Neural progenitor cell (in vitro differentiated cells): ENCODE data around the gene SLC66A3. TPM values are rescaled to one million over a fixed set of nuclear protein-coding genes. Genes with fewer than 3 reads are reported as not detected.

Source experiments
- DNase-seq: peaks from one replicate; pipeline ENCODE4 v3.0.0-alpha.2; 2016; ENCODE audit warnings: low spot score
- H2AFZ ChIP-seq: fragments of 200-600 bp; sonication (generic); replicated peaks from 2 replicates; pipeline ENCODE4 v1.6.1; 2016; ENCODE audit warnings: antibody characterized with exemption
- H3F3A ChIP-seq: fragments of 200-600 bp; sonication (generic); 2 replicates; pipeline ENCODE4 v1.6.1; 2016; ENCODE audit warnings: antibody characterized with exemption, low read depth
- H3K27ac ChIP-seq: fragments of 200-600 bp; sonication (generic); 2 replicates; pipeline ENCODE4 v1.5.1; 2016; ENCODE audit warnings: mild to moderate bottlenecking
- H3K27me3 ChIP-seq: fragments of 200-600 bp; sonication (generic); 2 replicates; pipeline ENCODE4 v1.6.1; 2016; ENCODE audit warnings: mild to moderate bottlenecking, moderate library complexity
- H3K36me3 ChIP-seq: fragments of 200-600 bp; sonication (generic); 2 replicates; pipeline ENCODE4 v1.5.1; 2016
- H3K4me1 ChIP-seq: fragments of 200-600 bp; sonication (generic); 2 replicates; pipeline ENCODE4 v1.6.1; 2016; ENCODE audit warnings: mixed run types
- H3K4me2 ChIP-seq: fragments of 200-600 bp; sonication (generic); 2 replicates; pipeline ENCODE4 v1.6.1; 2016
- H3K4me3 ChIP-seq: fragments of 200-600 bp; sonication (generic); 2 replicates; pipeline ENCODE4 v1.5.1; 2016
- H3K79me2 ChIP-seq: fragments of 200-600 bp; sonication (generic); 2 replicates; pipeline ENCODE4 v1.6.1; 2016; ENCODE audit warnings: low read depth
- H3K9ac ChIP-seq: fragments of 200-600 bp; sonication (generic); 2 replicates; pipeline ENCODE4 v1.6.1; 2016
- H3K9me3 ChIP-seq: fragments of 200-600 bp; sonication (generic); 2 replicates; pipeline ENCODE4 v1.5.1; 2016; ENCODE audit warnings: low read depth
- H4K20me1 ChIP-seq: fragments of 200-600 bp; sonication (generic); 2 replicates; pipeline ENCODE4 v1.6.1; 2016; ENCODE audit warnings: low read depth
- H3K27ac Mint-ChIP-seq: 3 replicates; pipeline ENCODE4 v1.8.0; 2021; ENCODE audit warnings: mixed read lengths
- H3K27me3 Mint-ChIP-seq: 2 replicates; pipeline ENCODE4 v1.8.0; 2022; ENCODE audit warnings: low read depth, mild to moderate bottlenecking, inconsistent platforms, moderate library complexity, mixed read lengths; ENCODE audit not compliant: insufficient read depth
- H3K36me3 Mint-ChIP-seq: 3 replicates; pipeline ENCODE4 v1.8.0; 2021; ENCODE audit warnings: mixed read lengths
- H3K4me1 Mint-ChIP-seq: 3 replicates; pipeline ENCODE4 v1.8.0; 2021; ENCODE audit warnings: mixed read lengths
- H3K4me3 Mint-ChIP-seq: 3 replicates; pipeline ENCODE4 v1.8.0; 2021; ENCODE audit warnings: mild to moderate bottlenecking, moderate library complexity, mixed read lengths
- H3K9me3 Mint-ChIP-seq: 3 replicates; pipeline ENCODE4 v1.8.0; 2020; ENCODE audit warnings: mixed read lengths
- CTCF ChIP-seq: fragments of 200-600 bp; sonication (generic); IDR thresholded peaks from 2 replicates; pipeline ENCODE4 v1.5.1; 2017; ENCODE audit warnings: antibody characterized with exemption, mild to moderate bottlenecking
- EZH2 ChIP-seq: fragments of 200-600 bp; sonication (generic); IDR thresholded peaks from 2 replicates; pipeline ENCODE4 v1.6.1; 2017; ENCODE audit warnings: antibody characterized with exemption, mild to moderate bottlenecking, moderate library complexity
- EZH2phosphoT487 ChIP-seq: fragments of 200-600 bp; sonication (generic); IDR thresholded peaks from 2 replicates; pipeline ENCODE4 v1.6.1; 2017; ENCODE audit warnings: antibody characterized with exemption
- total RNA-seq: library from RNA; depleted of rRNA; stranded (reverse); fragments of >200 nt; gene quantifications from 2 replicates; pipeline ENCODE4 v1.2.3, GENCODE V29; 2015; ENCODE audit warnings: low replicate concordance

Gene SLC66A3
- total RNA-seq, 1 donor from 2014 or later = 19.3 TPM

GRCh38 chr2:11156396-11157075 lies 1.3 kb downstream of the SLC66A3 start:
- H3K4me1 ChIP-seq = peaks cover 7% of the 10 kb centered on the region
- H3K9me3 ChIP-seq = no peaks in the 10 kb centered on the region
- peaks cover 17% of the 10 kb centered on the region for H3F3A ChIP-seq
- H2AFZ ChIP-seq = no peak overlapping the region
- H3K36me3 Mint-ChIP-seq = no peaks in the 10 kb centered on the region
- no peaks in the 10 kb centered on the region for H3K36me3 ChIP-seq
- no peak overlapping the region for H3K27ac Mint-ChIP-seq
- H3K79me2 ChIP-seq = no peaks in the 10 kb centered on the region
- H3K9me3 Mint-ChIP-seq = no peaks in the 10 kb centered on the region
- H3K4me3 Mint-ChIP-seq = peak overlapping the region; percentile 76
- H3K9ac ChIP-seq = no peak overlapping the region
- TF ChIP-seq EZH2 (no peak), EZH2phosphoT487 (no peak), CTCF (no peak)
- peaks cover 11% of the 10 kb centered on the region for H3K27me3 Mint-ChIP-seq
- H3K4me3 ChIP-seq = no peak overlapping the region
- H3K27ac ChIP-seq = no peak overlapping the region
- peaks cover 17% of the 10 kb centered on the region for H3K4me1 Mint-ChIP-seq
- peaks cover 6% of the 10 kb centered on the region for H4K20me1 ChIP-seq
- H3K4me2 ChIP-seq = no peak overlapping the region
- DNase-seq = no peak
- H3K27me3 ChIP-seq = peaks cover 49% of the 10 kb centered on the region

DNA sequence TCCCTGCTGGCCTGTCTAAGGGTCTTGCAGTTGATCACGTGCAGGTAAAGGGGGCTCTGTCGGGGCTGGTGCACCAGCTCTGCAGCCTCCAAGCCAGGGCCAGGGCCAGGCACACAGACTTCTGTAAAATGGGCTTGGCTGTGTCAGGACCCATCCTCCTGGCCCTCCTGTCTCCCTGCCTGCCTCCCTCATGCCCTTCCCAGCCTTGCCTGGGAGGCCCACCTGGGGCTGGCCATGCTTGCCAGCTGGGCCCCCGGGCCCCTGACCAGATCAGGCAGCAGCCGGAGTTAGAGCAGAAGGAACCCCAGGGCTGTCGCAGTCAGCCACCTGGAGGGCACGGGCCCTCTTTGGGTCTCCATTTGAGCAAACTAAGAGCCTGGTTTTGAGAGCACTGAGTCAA lies 2.0 kb downstream of the SLC66A3 start:
- no peaks in the 10 kb centered on the region for H3K36me3 Mint-ChIP-seq
- no peaks in the 10 kb centered on the region for H3K79me2 ChIP-seq
- no peak overlapping the region for H3K4me2 ChIP-seq
- H3K27ac ChIP-seq = no peak overlapping the region
- H3K4me3 Mint-ChIP-seq = no peak overlapping the region
- no peak overlapping the region for H2AFZ ChIP-seq
- H3K4me3 ChIP-seq = no peak overlapping the region
- H3K27me3 ChIP-seq = peaks cover 42% of the 10 kb centered on the region
- no peak for DNase-seq
- no peaks in the 10 kb centered on the region for H3K36me3 ChIP-seq
- H4K20me1 ChIP-seq = peaks cover 6% of the 10 kb centered on the region
- H3K9me3 ChIP-seq = no peaks in the 10 kb centered on the region
- H3K4me1 Mint-ChIP-seq = peaks cover 17% of the 10 kb centered on the region
- TF ChIP-seq CTCF = no peak
- TF ChIP-seq EZH2phosphoT487 = no peak
- no peak for TF ChIP-seq EZH2
- no peaks in the 10 kb centered on the region for H3K9me3 Mint-ChIP-seq
- peaks cover 11% of the 10 kb centered on the region for H3K27me3 Mint-ChIP-seq
- peaks cover 7% of the 10 kb centered on the region for H3K4me1 ChIP-seq
- no peak overlapping the region for H3K27ac Mint-ChIP-seq
- H3F3A ChIP-seq = peaks cover 17% of the 10 kb centered on the region
- H3K9ac ChIP-seq = no peak overlapping the region

DNA sequence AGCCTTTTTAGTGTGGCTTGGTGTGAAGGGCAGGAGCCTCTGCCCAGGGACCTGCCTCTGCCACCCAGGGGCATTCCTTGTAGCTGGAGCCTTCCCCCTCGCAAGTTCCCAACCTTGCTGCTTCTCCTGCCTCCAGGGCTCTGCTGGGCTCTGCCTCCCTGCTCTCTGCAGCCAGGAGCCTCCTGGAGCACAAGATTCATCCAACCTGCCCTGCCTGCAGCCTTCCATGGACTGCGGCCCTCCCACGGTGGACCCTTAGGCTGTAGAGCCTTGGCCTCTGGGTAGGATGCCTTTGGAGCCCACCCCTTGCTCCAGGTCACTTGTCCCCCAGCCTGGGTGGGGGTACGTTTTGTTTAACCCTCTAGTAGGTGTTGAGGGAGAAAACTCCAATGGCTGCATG lies 2.5 kb downstream of the SLC66A3 start:
- Mint-ChIP-seq H3K27ac (no peak overlapping the region), H3K27me3 (peaks cover 11% of the 10 kb centered on the region), H3K4me3 (no peak overlapping the region), H3K36me3 (no peaks in the 10 kb centered on the region), H3K9me3 (no peaks in the 10 kb centered on the region), H3K4me1 (peaks cover 17% of the 10 kb centered on the region)
- H3K9me3 ChIP-seq = no peaks in the 10 kb centered on the region
- peaks cover 17% of the 10 kb centered on the region for H3F3A ChIP-seq
- no peak overlapping the region for H3K27ac ChIP-seq
- H3K9ac ChIP-seq = no peak overlapping the region
- H4K20me1 ChIP-seq = peaks cover 6% of the 10 kb centered on the region
- no peak overlapping the region for H2AFZ ChIP-seq
- H3K4me3 ChIP-seq = no peak overlapping the region
- H3K27me3 ChIP-seq = peaks cover 38% of the 10 kb centered on the region
- H3K79me2 ChIP-seq = no peaks in the 10 kb centered on the region
- H3K36me3 ChIP-seq = no peaks in the 10 kb centered on the region
- TF ChIP-seq EZH2 = no peak
- no peak for TF ChIP-seq CTCF
- no peak overlapping the region for H3K4me2 ChIP-seq
- peaks cover 7% of the 10 kb centered on the region for H3K4me1 ChIP-seq
- no peak for DNase-seq
